Measurements from ENCODE around the gene OR6C2.

DNA sequence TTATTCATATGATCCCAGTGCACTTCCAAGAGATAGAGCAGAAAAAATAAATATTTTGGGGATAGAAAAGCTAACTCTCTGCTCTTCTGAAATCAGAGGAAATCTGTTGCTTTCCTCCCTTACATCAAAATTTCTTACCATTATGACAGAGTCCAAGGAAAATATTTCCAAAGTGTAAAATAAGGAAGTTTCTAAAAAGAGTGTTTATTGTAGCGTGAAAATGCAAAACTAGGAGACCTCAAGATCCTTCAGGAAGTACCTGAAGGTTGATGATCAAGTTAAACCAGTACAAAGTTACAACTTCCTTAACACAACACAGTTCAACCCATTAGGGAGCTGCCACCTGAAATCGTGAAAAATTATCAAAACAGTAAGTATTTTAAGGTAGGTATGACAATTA is at the start of gene OR6C2:
- TF ChIP-seq, protein P1, sequence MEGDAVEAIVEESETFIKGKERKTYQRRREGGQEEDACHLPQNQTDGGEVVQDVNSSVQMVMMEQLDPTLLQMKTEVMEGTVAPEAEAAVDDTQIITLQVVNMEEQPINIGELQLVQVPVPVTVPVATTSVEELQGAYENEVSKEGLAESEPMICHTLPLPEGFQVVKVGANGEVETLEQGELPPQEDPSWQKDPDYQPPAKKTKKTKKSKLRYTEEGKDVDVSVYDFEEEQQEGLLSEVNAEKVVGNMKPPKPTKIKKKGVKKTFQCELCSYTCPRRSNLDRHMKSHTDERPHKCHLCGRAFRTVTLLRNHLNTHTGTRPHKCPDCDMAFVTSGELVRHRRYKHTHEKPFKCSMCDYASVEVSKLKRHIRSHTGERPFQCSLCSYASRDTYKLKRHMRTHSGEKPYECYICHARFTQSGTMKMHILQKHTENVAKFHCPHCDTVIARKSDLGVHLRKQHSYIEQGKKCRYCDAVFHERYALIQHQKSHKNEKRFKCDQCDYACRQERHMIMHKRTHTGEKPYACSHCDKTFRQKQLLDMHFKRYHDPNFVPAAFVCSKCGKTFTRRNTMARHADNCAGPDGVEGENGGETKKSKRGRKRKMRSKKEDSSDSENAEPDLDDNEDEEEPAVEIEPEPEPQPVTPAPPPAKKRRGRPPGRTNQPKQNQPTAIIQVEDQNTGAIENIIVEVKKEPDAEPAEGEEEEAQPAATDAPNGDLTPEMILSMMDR (IDR thresholded peaks at IDR 0.05), result no peak
- no peak for TF ChIP-seq POLR2AphosphoS5 (IDR thresholded peaks at IDR 0.05)

Data from transverse colon (tissue), 4 donors.